Retinal pigment epithelial cell (primary cell): Measurements from ENCODE around the gene BDKRB2.

Source experiments
- DNase-seq: peaks from one replicate; pipeline ENCODE4 v3.0.0-alpha.2; 2010; ENCODE audit warnings: low read depth
- H3K4me3 ChIP-seq: 2 replicates; pipeline ENCODE4 v1.5.1; 2011; ENCODE audit warnings: mild to moderate bottlenecking, low read length, control low read depth, moderate library complexity
- CTCF ChIP-seq: conservative IDR thresholded peaks from 2 replicates; pipeline ENCODE4 v1.5.1; 2011; ENCODE audit warnings: low read depth, low read length, control low read depth, inconsistent platforms

The BDKRB2 gene

DNA sequence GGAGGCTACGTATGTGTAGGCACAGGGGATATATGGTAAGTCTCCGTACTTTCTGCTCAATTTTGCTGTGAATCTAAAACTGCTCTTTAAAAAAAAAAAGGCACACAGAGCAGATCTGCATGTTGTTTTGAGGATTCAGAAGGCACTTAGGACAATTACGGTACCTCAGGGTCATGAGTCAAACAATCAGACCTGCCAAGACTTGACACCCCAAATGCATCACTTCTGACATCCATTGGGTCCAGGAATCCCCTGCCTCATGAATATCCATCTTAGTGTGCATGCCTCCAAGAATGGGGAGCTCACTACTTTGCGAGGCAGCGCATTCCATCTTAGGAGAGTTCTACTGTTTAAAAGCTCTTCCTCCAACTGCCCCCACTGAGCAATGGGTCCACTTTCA, 3.0 kb downstream of the BDKRB2 start:
- TF ChIP-seq CTCF: no peak
- no peak overlapping the region for H3K4me3 ChIP-seq
- no peak for DNase-seq

DNA sequence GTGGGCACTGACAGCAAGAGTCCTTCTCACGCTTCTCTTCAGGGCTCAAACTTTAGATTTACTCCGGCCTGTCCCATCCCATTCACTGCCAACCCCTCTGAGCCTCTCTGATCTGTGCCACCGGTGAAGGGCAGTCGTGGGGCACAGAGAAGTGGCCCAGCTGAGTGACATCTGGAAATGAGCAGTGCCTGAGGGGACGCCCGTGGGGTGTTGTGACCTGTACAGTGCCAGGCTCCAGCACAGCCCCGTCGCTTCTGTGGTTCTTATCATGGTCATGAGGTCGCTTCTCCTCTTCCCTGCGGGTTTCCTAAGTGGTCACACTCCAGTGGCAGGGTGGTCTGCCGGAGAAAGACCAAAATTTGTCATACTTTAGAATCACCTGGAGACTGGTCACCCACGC, 4.1 kb downstream of the BDKRB2 start:
- TF ChIP-seq CTCF: no peak
- DNase-seq: no peak

GRCh38 chr14:96212140-96212539, 7.5 kb downstream of the BDKRB2 start:
- no peak overlapping the region for H3K4me3 ChIP-seq
- DNase-seq: no peak
- no peak for TF ChIP-seq CTCF

More for the DNA sequence above, 4.1 kb downstream of the BDKRB2 start:
- H3K4me3 ChIP-seq: no peak overlapping the region

DNA sequence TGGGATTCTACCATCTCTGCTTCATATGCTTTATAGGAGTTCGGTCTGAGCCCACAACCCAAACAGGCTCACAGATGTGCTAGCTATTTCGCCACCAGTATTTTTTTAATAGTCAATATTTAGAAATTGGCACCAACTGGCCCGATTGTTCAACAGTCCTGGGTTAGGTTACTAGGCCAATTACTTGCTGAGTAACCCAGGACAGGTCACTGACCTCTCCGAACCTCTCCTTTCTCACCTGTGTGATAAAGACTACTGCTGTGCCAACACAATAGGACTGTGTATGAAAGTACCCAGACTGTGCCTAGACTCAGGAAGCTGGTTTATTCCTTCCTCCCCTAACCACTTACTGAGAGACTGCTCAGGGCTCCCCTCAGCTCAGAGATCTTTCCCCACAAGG, 8.3 kb downstream of the BDKRB2 start:
- no peak overlapping the region for H3K4me3 ChIP-seq
- TF ChIP-seq CTCF: no peak
- DNase-seq: no peak

- TF ChIP-seq CTCF: no peak
- H3K4me3 ChIP-seq: no peak overlapping the region
- DNase-seq: no peak
These were observed 9.3 kb downstream of the BDKRB2 start for GRCh38 chr14:96213871-96214465.

GRCh38 chr14:96214793-96215192, 10.2 kb downstream of the BDKRB2 start:
- DNase-seq: no peak
- TF ChIP-seq CTCF: no peak
- no peak overlapping the region for H3K4me3 ChIP-seq

DNA sequence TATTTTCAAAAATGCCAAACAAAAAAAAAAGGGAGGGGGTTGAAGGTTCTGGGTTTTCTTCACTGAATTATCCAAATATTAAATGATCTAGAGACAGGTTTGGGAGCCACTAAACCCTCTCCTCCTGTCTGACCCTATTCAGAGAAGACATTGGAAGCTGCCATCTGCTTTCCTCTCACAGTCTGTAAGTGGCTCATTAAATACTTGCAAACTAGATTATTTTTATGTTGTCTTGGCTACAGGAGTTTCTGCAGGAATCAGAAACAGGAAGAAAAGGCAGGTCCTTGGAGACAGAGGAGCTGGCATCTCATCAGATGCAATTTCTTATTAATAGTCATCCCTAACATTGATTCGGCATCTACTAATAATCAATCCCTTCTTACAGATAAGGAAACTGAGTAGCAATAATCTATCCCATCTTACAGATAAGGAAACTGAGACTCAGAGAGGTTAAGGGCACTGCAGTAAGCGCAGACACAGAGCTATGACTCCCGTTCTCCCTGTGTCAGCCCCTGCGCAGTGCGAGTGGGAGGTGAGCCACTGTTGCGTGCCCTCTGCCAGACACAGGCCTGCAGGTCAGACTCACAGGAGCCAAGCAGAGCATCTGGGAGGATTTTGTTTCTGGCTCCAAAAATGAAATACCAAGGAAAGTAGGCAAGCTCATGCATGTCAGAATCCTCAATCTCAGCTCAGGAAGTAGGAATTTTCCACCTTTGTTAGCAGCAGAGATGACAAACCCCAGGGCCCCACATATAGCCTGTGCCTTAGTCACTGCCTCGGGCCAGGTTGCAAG, 11.0 kb downstream of the BDKRB2 start:
- no peak overlapping the region for H3K4me3 ChIP-seq
- no peak for DNase-seq
- no peak for TF ChIP-seq CTCF
